GM13977 (cell line): ENCODE data around the gene TRDN.
"Not testable (repeated sequence)": the region's sequence is repeated elsewhere in the genome, so short reads cannot be mapped to it uniquely, and the experiment has no call there.

ENCODE experiments used
- DNase-seq: peaks from one replicate; pipeline ENCODE4 v3.0.0; 2012; ENCODE audit warnings: low spot score
- in situ Hi-C: fragments of 300-500 bp; cut with MboI; formaldehyde crosslinking; loops from one replicate; pipeline ENCODE4 v1.12.0; 2022; ENCODE audit warnings: low sequenced_read_pairs, low pct_unique_long_range_greater_than_20kb, mixed read lengths, inconsistent platforms; ENCODE audit not compliant: unreplicated experiment
- TF ChIP-seq, protein P1 (sequence below): IDR thresholded peaks from 2 replicates; pipeline ENCODE4 v1.5.1; 2012; ENCODE audit warnings: mild to moderate bottlenecking, control low read depth; ENCODE audit not compliant: insufficient read depth; ENCODE audit errors: extremely low read depth, missing control alignments

The TRDN gene

DNA sequence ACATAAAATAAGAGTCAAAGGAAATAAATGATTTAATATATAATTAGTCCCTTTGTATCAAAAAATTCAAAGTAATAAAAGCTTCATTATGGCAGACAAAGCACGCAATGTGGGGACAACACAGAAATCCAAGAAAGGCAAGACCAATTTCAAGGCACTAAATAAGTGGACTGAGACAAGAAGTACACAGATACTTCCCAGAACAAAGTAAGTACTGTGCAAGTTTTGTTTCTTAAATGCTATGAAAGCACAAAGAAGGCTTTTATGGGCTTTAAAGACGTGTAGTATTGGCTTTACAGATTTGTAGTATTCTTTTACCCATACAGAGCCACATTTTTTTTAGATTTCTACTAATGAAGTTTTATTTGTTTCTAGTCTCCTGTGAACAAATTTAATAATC, 174.6 kb downstream of the TRDN start:
- TF ChIP-seq, protein P1, sequence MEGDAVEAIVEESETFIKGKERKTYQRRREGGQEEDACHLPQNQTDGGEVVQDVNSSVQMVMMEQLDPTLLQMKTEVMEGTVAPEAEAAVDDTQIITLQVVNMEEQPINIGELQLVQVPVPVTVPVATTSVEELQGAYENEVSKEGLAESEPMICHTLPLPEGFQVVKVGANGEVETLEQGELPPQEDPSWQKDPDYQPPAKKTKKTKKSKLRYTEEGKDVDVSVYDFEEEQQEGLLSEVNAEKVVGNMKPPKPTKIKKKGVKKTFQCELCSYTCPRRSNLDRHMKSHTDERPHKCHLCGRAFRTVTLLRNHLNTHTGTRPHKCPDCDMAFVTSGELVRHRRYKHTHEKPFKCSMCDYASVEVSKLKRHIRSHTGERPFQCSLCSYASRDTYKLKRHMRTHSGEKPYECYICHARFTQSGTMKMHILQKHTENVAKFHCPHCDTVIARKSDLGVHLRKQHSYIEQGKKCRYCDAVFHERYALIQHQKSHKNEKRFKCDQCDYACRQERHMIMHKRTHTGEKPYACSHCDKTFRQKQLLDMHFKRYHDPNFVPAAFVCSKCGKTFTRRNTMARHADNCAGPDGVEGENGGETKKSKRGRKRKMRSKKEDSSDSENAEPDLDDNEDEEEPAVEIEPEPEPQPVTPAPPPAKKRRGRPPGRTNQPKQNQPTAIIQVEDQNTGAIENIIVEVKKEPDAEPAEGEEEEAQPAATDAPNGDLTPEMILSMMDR: no peak
- no peak for DNase-seq
- in situ Hi-C loops: no loop called here

DNA sequence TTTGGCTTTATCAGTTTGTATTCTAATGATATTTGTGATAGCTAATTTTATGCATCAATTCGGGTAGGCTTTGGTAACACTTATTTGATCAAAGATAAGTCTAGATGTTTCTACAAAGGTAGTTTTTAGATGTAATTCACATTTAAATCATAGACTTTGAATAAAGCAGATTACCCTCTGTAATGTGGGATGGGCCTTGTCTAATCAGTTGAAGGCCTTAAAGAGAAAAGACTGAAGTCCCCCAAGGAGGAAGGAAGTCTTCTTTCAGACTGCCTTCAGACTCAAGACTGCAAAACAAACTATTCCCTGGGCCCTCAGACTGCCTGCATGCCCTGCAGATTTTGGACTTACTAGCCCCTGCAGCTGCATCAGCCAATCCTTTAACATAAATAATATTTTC, 178.5 kb downstream of the TRDN start:
- DNase-seq: no peak
- in situ Hi-C loops: no loop called here
- TF ChIP-seq, protein P1: no peak

DNA sequence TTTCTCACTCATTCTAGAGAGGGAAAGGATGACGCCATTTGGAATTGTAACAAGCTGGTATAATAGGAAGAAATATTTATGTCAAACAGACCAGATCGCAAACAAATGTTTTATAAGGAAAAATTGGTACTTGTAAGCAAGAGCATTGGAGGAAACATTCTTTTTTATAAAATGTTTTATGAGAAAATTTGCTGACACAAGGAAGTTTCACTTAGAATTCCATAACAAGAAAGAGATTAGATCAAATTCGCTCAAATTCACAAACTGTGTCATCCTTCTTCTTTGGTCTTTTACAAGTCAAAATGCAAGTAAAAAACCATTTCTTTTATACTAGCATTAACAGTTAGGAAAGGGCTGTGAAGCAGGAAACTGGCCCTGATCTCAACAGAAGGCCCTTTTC, 179.9 kb downstream of the TRDN start:
- in situ Hi-C loops: no loop called here
- TF ChIP-seq, protein P1: no peak
- no peak for DNase-seq

DNA sequence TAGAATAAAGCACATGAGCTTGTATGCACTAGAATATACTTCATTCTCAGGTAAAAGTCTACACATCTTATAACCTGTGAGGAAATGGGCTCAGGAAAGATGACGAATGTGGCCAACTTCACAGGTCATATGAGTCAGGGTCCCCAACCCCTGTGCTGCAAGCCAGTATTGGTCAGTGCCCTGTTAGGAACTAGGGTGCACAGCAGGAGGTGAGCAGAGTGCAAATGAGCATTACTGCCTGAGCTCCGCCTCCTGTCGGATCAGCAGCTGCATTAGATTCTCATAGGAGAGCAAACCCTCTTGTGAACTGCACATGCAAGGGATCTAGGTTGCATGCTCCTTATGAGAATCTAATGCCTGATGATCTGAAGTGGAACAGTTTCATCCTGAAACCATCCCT, 182.3 kb downstream of the TRDN start:
- in situ Hi-C loops: no loop called here
- no peak for DNase-seq
- TF ChIP-seq, protein P1: no peak

DNA sequence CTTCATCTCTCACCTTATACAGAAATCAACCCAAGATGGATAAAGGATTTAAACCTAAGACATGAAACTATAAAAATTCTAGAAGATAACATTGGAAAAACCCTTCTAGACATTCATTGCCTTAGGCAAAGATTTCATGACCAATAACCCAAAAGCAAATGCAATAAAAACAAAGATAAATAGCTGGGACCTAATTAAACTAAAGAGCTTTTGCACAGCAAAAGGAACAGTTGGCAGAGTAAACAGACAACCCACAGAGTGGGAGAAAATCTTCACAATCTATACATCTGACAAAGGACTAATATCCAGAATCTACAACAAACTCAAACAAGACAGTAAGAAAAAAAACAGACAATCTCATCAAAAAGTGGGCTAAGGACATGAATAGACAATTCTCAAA, 183.7 kb downstream of the TRDN start:
- DNase-seq, in situ Hi-C loops: not testable (repeated sequence)

DNA sequence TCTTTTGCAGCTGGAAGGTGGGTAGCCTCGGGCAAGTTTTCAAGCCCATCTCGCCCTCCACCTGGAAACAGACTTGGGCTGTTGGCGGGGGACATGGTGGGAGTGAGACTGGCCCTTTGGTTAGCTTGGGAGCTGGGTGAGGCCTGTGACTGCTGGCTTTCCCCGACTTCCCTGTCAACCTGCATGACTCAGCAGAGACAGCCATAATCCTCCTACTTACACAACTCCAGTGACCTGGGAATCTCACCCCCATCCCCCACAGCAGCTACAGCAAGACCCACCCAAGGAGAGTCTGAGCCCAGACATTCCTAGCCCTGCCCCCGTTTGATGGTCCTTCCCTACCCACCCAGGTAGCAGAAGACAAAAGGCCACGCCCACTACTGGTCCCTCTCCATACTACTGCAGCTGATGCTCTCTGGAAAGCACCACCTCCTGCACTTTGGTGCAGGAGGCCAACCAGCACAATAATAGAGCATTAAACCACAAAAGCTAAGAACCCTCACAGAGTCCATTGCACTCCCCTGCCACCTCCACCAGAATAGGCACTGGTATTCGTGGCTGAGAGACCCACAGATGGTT, 188.4 kb downstream of the TRDN start:
- DNase-seq: no peak
- in situ Hi-C loops: no loop called here
- TF ChIP-seq, protein P1: no peak

DNA sequence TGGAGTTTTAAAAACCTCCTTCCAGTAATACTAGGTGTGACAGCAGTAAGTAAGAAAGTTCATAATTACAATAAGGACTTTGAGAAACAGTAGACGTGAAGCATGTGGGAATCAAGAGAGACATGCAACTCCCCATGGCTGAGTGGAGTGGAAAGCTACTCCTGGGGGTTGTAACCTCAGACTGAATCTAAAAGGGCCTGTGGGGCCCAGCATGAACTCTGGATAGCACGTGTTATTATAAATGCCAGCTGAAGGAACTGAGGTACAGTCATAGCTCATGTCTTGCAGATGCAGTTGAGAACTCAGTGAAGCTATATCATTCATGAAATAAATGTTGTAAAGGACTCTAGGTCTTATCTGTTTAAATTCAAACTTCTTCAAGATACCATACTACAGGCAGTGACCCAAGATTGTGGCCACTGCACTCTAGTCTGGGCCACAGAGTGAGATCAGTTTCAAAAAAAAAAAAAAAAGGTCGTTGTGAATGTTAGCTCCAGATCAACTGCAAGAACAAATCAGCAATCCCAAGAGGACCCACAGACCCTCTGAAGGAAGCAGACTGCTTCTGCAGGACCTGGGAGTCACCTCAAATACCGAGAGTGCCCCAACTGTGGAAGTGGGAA, 189.3 kb downstream of the TRDN start:
- no peak for DNase-seq
- TF ChIP-seq, protein P1: no peak
- in situ Hi-C loops: no loop called here
